ENCODE data around the gene CDH26.

- TF ChIP-seq CTCF (IDR thresholded peaks at IDR 0.05), result no peak
- TF ChIP-seq POLR2A (IDR thresholded peaks at IDR 0.05), result no peak
These were observed 45.6 kb downstream of the CDH26 start for GRCh38 chr20:60003776-60004175.

Measured in sigmoid colon (tissue), 3 donors.